MM.1S (cell line): ENCODE results near the gene MVB12B.

ENCODE experiments used
- DNase-seq: peaks from one replicate; pipeline ENCODE4 v3.0.0-alpha.2; 2015
- H2AFZ ChIP-seq: fragments of 300-600 bp; sonication (generic); 2 replicates; pipeline ENCODE4 v1.6.0; 2016; ENCODE audit warnings: antibody characterized with exemption, low read length
- H3F3A ChIP-seq: fragments of 300-600 bp; sonication (generic); 2 replicates; pipeline ENCODE4 v1.6.1; 2016; ENCODE audit warnings: mild to moderate bottlenecking, antibody characterized with exemption, low read length, moderate library complexity, mixed read lengths; ENCODE audit not compliant: insufficient read depth
- H3K27ac ChIP-seq: fragments of 300-600 bp; sonication (generic); 2 replicates; pipeline ENCODE4 v1.5.1; 2016; ENCODE audit warnings: mild to moderate bottlenecking, low read length
- H3K27me3 ChIP-seq: fragments of 300-600 bp; sonication (generic); replicated peaks from 2 replicates; pipeline ENCODE4 v1.6.0; 2016; ENCODE audit warnings: low read length; ENCODE audit not compliant: insufficient read depth
- H3K36me3 ChIP-seq: fragments of 300-600 bp; sonication (generic); replicated peaks from 2 replicates; pipeline ENCODE4 v1.6.1; 2016; ENCODE audit warnings: mild to moderate bottlenecking, low read length, mixed read lengths; ENCODE audit not compliant: insufficient read depth
- H3K4me1 ChIP-seq: fragments of 300-600 bp; sonication (generic); 2 replicates; pipeline ENCODE4 v1.6.1; 2016; ENCODE audit warnings: low read length, mixed read lengths
- H3K4me2 ChIP-seq: fragments of 300-600 bp; sonication (generic); 2 replicates; pipeline ENCODE4 v1.6.0; 2016; ENCODE audit warnings: low read depth, low read length
- H3K4me3 ChIP-seq: fragments of 300-600 bp; sonication (generic); 2 replicates; pipeline ENCODE4 v1.5.1; 2016; ENCODE audit warnings: low read length, mixed read lengths
- H3K79me2 ChIP-seq: fragments of 300-600 bp; sonication (generic); 2 replicates; pipeline ENCODE4 v1.6.1; 2016; ENCODE audit warnings: mixed run types, low read length, mixed read lengths
- H3K9ac ChIP-seq: fragments of 300-600 bp; sonication (generic); 2 replicates; pipeline ENCODE4 v1.6.1; 2016; ENCODE audit warnings: low read length, mixed read lengths
- H3K9me2 ChIP-seq: fragments of 300-600 bp; sonication (generic); replicated peaks from 2 replicates; pipeline ENCODE4 v1.6.1; 2016; ENCODE audit warnings: mild to moderate bottlenecking, low read length, mixed read lengths; ENCODE audit not compliant: insufficient read depth
- H3K9me3 ChIP-seq: fragments of 300-600 bp; sonication (generic); replicated peaks from 2 replicates; pipeline ENCODE4 v1.6.1; 2016; ENCODE audit warnings: mild to moderate bottlenecking, low read length, mixed read lengths; ENCODE audit not compliant: insufficient read depth
- H4K20me1 ChIP-seq: fragments of 300-600 bp; sonication (generic); 2 replicates; pipeline ENCODE4 v1.6.1; 2016; ENCODE audit warnings: mild to moderate bottlenecking, low read length, moderate library complexity, mixed read lengths; ENCODE audit not compliant: insufficient read depth
- CTCF ChIP-seq: fragments of 300-600 bp; sonication (generic); IDR thresholded peaks from 2 replicates; pipeline ENCODE4 v1.5.1; 2016; ENCODE audit warnings: antibody characterized with exemption, low read length, mixed read lengths
- EZH2 ChIP-seq: fragments of 300-600 bp; sonication (generic); optimal IDR thresholded peaks from 2 replicates; pipeline ENCODE3; 2017; ENCODE audit warnings: low read depth, mild to moderate bottlenecking, antibody characterized with exemption, low read length, mixed read lengths
- EZH2phosphoT487 ChIP-seq: fragments of 300-600 bp; sonication (generic); IDR thresholded peaks from 2 replicates; pipeline ENCODE4 v1.6.1; 2018; ENCODE audit warnings: antibody characterized with exemption, low read length

The MVB12B gene

GRCh38 chr9:126321742-126322141 is 4.9 kb upstream of the MVB12B start:
- H3K27ac ChIP-seq: no peak overlapping the region
- TF ChIP-seq EZH2: no peak
- TF ChIP-seq CTCF: no peak
- TF ChIP-seq EZH2phosphoT487: no peak
- no peaks in the 10 kb centered on the region for H4K20me1 ChIP-seq
- no peak overlapping the region for H2AFZ ChIP-seq
- no peaks in the 10 kb centered on the region for H3K4me1 ChIP-seq
- no peak for DNase-seq
- no peak overlapping the region for H3K4me3 ChIP-seq
- H3F3A ChIP-seq: no peaks in the 10 kb centered on the region
- H3K79me2 ChIP-seq: no peaks in the 10 kb centered on the region
- H3K9me3 ChIP-seq: no peaks in the 10 kb centered on the region
- no peak overlapping the region for H3K4me2 ChIP-seq
- no peaks in the 10 kb centered on the region; the same call in 1 of the 2 replicates for H3K27me3 ChIP-seq
- H3K9me2 ChIP-seq: no peaks in the 10 kb centered on the region
- H3K9ac ChIP-seq: no peak overlapping the region
- H3K36me3 ChIP-seq: no peaks in the 10 kb centered on the region

- Histone ChIP-seq H3K27ac (no peak overlapping the region), H3K4me3 (no peak overlapping the region), H3K4me1 (peaks cover 7% of the 10 kb centered on the region; the same call in 1 of the 2 replicates), H4K20me1 (no peaks in the 10 kb centered on the region), H3K9me2 (no peaks in the 10 kb centered on the region), H3K79me2 (no peaks in the 10 kb centered on the region), H3F3A (peaks cover 5% of the 10 kb centered on the region; the same call in 1 of the 2 replicates), H2AFZ (no peak overlapping the region), H3K4me2 (no peak overlapping the region), H3K36me3 (no peaks in the 10 kb centered on the region), H3K9me3 (no peaks in the 10 kb centered on the region), H3K27me3 (no peaks in the 10 kb centered on the region; the same call in 1 of the 2 replicates), H3K9ac (no peak overlapping the region)
- no peak for DNase-seq
- TF ChIP-seq CTCF: no peak
- no peak for TF ChIP-seq EZH2
- no peak for TF ChIP-seq EZH2phosphoT487
Observed at GRCh38 chr9:126325821-126326220, 808 bp upstream of the MVB12B start.

DNA sequence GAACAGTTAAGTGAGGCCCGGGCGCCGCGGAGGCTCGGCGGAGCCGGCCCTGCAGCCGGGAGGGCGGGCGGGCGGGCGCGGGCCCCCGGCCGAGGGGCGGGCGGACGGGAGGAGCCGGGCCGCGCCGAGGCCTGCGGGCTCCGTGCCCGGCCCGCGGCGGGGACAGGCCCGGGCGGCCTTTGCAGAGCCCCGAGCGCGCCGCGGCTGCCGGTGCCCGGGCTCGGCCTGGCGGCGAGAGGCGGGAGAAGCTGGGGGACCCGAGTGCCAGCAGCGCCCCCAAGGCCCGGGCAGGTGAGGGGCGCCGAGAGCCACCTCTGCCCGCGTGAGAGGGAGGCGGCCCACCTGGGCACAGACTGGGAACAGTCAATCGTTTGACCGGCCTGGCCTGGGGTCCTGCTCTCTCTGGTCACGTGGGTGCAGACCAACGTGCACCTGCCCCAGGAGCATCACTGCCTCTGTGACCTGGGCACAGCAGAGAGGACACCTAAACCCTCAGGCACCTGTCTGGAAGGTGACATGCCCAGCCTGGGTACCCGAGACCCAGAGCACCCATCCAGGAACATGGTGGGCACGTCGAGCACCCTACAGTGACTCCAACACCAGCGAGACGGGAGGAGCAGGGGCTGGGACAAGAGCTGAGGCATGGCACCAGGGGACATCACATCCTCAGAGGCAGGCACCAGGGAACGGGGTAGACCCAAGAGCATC is 531 bp downstream of the MVB12B start:
- no peaks in the 10 kb centered on the region; the same call in 1 of the 2 replicates for H3K27me3 ChIP-seq
- H3K4me2 ChIP-seq: peak overlapping the region; percentile 64
- H3K4me3 ChIP-seq: peak overlapping the region; percentile 66
- DNase-seq: peak; percentile 15
- peaks cover 7% of the 10 kb centered on the region; the same call in 1 of the 2 replicates for H3K4me1 ChIP-seq
- peak overlapping the region; percentile 58; the same call in 1 of the 2 replicates for H3K9ac ChIP-seq
- no peaks in the 10 kb centered on the region for H3K36me3 ChIP-seq
- peaks cover 5% of the 10 kb centered on the region; the same call in 1 of the 2 replicates for H3F3A ChIP-seq
- peak overlapping the region; percentile 26 for H2AFZ ChIP-seq
- H3K9me2 ChIP-seq: no peaks in the 10 kb centered on the region
- H3K27ac ChIP-seq: no peak overlapping the region
- no peaks in the 10 kb centered on the region for H3K79me2 ChIP-seq
- no peaks in the 10 kb centered on the region for H3K9me3 ChIP-seq
- H4K20me1 ChIP-seq: no peaks in the 10 kb centered on the region
- TF ChIP-seq CTCF: no peak
- TF ChIP-seq EZH2: no peak
- no peak for TF ChIP-seq EZH2phosphoT487
